ENCODE data around the gene RINL.
"Not testable (repeated sequence)": the region's sequence is repeated elsewhere in the genome, so short reads cannot be mapped to it uniquely, and the experiment has no call there.

RINL gene

DNA sequence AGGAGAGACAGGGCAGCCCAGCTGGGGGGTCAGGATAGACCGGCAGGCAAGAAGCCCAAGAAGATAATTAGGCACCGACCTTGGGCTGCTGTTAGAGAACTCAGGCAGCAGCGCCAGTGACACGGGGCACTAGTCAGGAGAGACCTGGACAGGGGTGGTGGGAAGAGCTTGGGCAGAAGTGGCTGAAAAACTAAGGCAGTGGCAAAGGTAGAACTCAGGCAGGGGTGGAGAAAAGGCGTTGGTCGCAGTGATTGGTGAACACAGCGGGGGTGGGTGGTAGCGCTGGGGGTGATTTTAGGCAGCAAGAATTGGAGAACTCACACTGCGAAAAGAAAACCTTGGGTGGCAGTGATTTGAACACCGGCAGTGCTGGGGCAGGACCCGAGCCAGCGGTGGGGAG is 29.6 kb upstream of the RINL start:
- H3K4me3 ChIP-seq (ENCODE audit: low read depth, low read length), result no peak overlapping the region
- DNase-seq (ENCODE audit: low read depth), result no peak

- DNase-seq (ENCODE audit: low read depth), result no peak
- no peak overlapping the region for H3K4me3 ChIP-seq (ENCODE audit: low read depth, low read length)
These were observed 29.2 kb upstream of the RINL start for GRCh38 chr19:38907227-38907626.

DNA sequence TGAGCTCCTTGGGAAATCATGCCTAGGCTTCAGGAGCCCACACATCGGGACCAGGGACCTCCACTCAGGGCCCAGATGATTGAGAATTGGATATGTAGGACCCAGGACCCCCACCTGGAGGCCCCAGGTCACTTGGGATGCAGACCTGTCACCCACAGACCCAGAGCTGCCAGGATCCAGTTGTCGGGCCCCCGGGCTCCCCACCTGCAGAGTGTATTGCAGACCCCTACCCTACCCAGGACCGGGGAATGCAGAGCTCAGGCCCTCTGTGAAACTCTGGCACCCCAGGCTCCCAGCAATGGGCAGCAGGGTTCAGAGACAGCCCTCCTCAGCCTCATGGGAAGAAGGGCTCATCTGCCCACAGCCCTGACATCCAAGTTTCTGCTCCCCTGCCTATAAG is 27.5 kb upstream of the RINL start:
- no peak overlapping the region for H3K4me3 ChIP-seq (ENCODE audit: low read depth, low read length)
- DNase-seq (ENCODE audit: low read depth), result no peak

GRCh38 chr19:38904581-38905539 is 26.8 kb upstream of the RINL start:
- no peak for DNase-seq (ENCODE audit: low read depth)
- H3K4me3 ChIP-seq (ENCODE audit: low read depth, low read length), result no peak overlapping the region

DNA sequence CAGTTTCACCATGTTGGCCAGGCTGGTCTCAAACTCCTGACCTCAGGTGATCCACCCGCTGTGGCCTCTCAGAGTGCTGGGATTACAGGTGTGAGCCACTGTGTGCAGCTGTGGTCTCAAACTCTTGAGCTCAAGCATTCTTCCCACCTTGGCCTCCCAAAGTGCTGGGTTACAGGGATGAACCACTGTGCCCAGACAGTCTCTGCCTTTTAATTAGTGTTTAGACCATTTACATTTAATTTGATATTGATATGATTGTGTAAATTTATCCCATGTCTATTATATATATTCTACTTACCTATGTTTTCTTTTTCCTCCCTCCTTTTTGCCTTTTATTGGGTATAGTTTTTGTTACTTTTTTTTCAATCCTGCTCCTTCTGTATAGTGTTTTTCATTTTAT is 23.6 kb upstream of the RINL start:
- H3K4me3 ChIP-seq (ENCODE audit: low read depth, low read length), result no peak overlapping the region
- DNase-seq (ENCODE audit: low read depth), result no peak

GRCh38 chr19:38900743-38901190 is 22.7 kb upstream of the RINL start:
- DNase-seq (ENCODE audit: low read depth), result no peak
- peak overlapping the region; percentile 92 for H3K4me3 ChIP-seq (ENCODE audit: low read depth, low read length)

DNA sequence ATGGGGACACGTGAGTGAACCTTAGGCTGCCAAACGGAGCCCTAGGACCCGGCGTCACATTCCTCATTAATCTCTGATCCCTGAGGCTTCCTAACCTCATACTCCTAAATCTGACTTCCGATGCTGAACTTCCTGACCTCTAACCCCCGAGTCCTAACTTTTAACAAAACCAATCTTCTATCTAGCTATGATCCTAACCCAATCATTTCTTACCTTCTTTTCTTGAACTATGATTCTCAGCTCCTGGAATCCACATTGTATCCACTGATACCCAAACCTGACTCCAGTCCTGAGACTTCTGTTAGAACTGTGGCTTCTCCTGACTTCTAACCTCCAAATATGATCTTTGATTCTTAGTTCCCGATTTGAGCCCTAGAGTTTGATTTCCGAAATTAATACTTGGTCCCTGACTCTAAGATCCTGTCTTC is 22.1 kb upstream of the RINL start:
- no peak for DNase-seq (ENCODE audit: low read depth)
- peak overlapping the region; percentile 92 for H3K4me3 ChIP-seq (ENCODE audit: low read depth, low read length)

DNA sequence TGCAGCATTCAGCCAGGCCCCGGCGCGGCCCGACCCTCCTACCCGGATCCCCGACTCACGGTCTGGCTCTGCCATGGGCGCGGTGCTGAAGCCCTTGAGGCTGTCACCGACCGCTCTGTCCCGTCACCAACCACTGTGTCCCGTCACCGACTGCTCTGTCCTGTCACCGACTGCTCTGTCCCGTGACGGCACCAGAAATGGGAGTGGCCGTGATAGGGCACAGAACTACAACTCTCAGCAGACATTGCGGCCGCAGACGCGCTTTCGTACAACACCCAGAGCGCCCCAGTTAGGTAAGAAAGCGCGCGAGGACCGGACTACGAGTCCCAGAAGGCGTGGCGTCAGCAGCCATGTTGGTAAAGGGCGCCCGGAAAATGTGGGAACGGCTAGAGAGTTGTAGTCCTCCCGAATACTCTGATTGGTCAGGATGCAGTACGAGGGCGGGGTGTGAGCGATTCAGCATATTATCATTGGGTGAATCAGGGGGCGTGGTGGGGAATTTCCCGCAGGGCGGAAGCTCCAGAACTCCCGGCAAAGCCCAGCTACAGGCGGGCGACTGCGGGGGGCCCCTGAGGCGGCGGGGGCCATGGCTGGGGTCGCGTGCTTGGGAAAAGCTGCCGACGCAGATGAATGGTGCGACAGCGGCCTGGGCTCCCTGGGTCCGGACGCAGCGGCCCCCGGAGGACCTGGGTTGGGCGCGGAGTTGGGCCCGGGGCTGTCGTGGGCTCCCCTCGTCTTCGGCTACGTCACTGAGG is 21.5 kb upstream of the RINL start, which contains the start of the genes NFKBIB and SIRT2:
NFKBIB (plus strand) TSS at position 523 of the 755 bp plus-strand sequence; CDS start at position 587, 64 bp downstream.
SIRT2 (minus strand) TSS at position 172 of the 755 bp plus-strand sequence; CDS start at position 75, 97 bp downstream.
- peak; percentile 98 for DNase-seq (ENCODE audit: low read depth)
- H3K4me3 ChIP-seq (ENCODE audit: low read depth, low read length), result peak within 1 kb of the TSS; percentile 92

DNA sequence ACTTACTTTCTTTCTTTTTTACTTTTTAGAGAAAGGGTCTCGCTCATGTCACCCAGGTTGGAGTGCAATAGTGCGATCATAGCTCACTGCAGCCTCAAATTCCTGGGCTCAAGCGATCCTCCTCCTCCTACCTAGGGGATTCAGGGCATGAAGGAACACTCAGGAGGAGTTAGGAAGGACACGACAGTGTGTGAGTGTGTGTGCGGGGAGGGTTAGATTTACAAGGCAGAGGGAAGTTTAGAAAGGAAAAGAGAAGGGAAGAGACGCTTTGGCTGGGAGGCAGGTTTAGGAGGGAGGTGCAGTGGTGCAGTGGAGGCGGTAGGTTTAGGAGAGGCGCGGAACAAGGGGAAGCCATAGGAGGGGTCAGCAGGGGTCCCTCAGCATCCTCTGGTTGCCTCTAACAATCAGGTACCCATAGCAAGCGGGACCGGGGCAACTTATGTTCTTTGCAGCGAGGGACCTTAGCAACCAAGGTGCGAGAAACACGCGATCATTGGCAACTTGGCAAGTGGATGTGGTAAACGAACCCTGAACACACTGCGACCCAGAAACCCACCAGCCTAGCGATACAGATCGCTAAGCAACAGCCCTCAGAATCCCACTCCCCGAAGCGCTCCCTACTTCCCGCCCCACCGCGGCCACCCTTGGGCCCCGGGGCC is 20.8 kb upstream of the RINL start:
- H3K4me3 ChIP-seq (ENCODE audit: low read depth, low read length), result peak overlapping the region; percentile 92
- DNase-seq (ENCODE audit: low read depth), result no peak

GRCh38 chr19:38894968-38895367 is 16.9 kb upstream of the RINL start:
- no peak overlapping the region for H3K4me3 ChIP-seq (ENCODE audit: low read depth, low read length)
- no peak for DNase-seq (ENCODE audit: low read depth)

DNA sequence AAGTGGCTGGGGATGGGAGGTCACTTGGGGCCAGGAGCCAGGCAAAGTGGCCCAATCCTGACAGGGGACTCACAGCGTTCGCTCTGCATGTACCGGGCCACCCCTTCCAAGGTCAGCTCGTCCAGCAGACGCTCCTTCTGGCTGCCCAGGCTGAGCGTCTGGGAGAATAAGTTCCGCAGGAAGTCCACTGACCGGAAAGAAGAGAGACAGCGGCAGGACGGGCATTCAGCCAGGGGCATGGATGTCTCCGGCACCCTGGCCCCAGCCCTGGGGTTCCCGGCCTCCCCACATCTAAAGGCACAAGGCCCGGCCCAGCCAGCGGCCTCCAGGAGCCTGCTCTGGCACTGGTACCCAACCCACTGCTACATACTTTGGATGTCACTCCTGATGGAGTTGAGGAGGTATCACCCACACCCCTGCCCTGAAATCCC is 15.3 kb upstream of the RINL start:
- DNase-seq (ENCODE audit: low read depth), result no peak
- no peak overlapping the region for H3K4me3 ChIP-seq (ENCODE audit: low read depth, low read length)

GRCh38 chr19:38892841-38893240 is 14.8 kb upstream of the RINL start:
- DNase-seq (ENCODE audit: low read depth), result no peak
- no peak overlapping the region for H3K4me3 ChIP-seq (ENCODE audit: low read depth, low read length)

GRCh38 chr19:38891771-38892170 is 13.7 kb upstream of the RINL start:
- peak; percentile 41 for DNase-seq (ENCODE audit: low read depth)

DNA sequence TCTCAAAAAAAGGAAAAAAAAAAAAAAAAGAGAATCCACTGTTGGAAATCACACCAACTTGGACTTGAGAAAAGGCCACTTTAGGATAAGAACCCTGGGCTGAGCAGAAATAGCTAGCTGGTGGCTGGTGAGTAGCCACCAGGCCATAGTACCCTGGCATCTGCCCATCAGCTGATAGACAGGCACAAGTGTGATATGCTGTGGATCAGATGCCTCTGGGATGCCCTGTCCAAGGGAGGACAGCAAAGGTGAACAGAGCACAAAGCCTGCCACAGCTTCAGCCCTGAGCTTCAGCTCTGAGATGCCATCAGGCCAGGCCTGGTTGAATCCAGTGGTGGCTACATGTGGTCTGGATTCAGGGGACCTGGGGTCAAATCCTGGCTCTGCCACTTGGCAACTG is 12.6 kb upstream of the RINL start:
- no peak overlapping the region for H3K4me3 ChIP-seq (ENCODE audit: low read depth, low read length)
- DNase-seq (ENCODE audit: low read depth), result no peak

More at GRCh38 chr19:38891771-38892170, 13.7 kb upstream of the RINL start:
- no peak overlapping the region for H3K4me3 ChIP-seq (ENCODE audit: low read depth, low read length)

DNA sequence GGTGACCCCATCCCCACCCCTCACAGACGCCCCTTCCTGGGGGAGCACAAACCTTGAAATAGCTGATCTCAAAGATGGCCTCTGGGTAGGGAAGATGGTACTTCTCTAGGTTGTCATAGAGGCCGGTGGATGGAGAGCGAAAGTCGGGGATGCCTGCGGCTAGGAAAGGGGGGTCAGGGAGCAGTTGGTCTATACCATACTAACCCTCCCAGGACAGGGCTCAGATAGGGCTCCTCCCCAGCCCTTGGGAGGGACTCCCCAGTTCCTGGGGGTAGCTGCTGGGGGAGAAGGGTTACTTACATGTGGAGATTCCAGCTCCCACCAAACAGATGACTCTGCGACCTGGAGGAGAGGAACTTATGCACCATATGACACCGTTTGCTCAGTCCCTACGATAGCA is 11.7 kb upstream of the RINL start:
- DNase-seq (ENCODE audit: low read depth), result no peak
- no peak overlapping the region for H3K4me3 ChIP-seq (ENCODE audit: low read depth, low read length)

GRCh38 chr19:38888876-38889275 is 10.8 kb upstream of the RINL start:
- no peak for DNase-seq (ENCODE audit: low read depth)
- H3K4me3 ChIP-seq (ENCODE audit: low read depth, low read length), result no peak overlapping the region

DNA sequence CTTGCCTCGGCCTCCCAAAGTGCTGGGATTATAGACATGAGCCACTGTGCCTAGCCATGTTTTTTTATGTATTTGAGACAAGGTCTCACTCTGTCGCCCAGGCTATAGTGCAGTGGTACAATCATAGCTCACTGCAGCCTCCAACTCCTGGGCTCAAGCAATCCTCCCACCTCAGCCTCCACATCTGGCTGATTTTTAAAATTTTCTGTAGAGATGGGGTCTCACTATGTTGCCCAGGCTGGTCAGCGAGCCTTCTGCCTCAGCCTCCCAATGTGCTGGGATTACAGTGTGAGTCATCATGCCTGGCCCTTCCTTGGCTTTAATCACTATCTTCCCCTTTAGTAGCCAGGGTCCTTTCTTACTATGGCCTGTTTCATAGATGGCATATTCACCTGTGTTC is 6.6 kb upstream of the RINL start:
- DNase-seq (ENCODE audit: low read depth); H3K4me3 ChIP-seq (ENCODE audit: low read depth, low read length): not testable (repeated sequence)

DNA sequence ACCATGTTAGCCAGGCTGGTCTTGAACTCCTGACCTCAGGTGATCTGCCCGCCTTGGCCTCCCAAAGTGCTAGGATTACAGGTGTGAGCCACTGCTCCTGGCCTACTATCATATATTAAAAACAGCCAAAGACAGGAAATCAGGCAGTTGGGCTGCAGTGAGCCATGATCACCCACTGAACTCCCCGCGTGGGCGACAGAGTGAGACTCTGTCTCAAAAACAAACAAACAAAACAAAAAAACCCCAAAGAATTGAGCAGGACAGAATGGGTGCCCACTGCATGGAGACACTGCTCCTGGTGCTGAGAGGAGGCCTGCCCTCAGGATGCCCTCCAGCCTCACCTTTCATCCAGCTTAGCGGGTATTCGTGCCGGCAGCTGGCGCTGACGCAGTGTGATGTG is 5.2 kb upstream of the RINL start:
- DNase-seq (ENCODE audit: low read depth), result no peak
- no peak overlapping the region for H3K4me3 ChIP-seq (ENCODE audit: low read depth, low read length)

DNA sequence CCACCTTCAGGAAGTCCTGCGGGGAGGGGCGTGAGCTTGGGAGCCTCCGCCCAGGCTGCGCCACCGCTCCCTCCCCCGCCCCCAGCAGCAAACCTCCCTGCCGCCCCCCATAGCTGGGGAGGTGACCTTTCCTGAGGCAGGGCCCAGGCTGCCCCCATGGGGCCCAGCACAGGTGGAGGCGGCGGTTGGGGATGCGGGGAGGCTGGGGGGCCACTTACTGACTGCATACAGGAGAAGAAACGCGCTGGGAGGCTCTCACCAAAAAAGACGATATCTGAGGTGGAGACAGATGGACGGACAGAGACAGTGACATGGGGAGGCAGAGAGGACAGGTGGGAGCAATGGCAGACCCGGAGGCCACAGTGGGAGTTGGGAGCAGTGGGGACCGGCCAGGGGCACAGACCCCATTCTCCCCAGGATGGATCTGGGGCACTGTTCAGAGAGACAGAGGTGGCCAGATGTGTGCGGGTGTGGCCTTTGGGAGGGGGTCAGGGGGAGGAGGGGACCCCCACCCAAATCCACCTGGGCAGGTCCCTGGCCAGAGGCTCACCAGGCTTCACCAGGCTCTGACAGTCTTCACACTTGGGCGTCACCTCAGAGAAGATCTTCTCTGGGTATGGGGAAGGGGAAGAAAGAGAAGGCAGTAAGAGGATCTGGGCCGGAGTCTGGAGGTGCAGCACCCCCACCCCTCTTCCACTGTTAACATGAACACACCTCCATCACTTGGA is 3.0 kb upstream of the RINL start:
- no peak for DNase-seq (ENCODE audit: low read depth)
- no peak overlapping the region for H3K4me3 ChIP-seq (ENCODE audit: low read depth, low read length)
